Caco-2 (cell line): ENCODE data around the gene LACTB. TPM values are rescaled to one million over a fixed set of nuclear protein-coding genes. Genes with fewer than 3 reads are reported as not detected.

Experiments
- BruUV-seq: library from RNA; stranded (reverse); fragments of 400-500 nt; replicated peaks from 2 replicates; lab custom pipeline; 2021; lab: Mats Ljungman, UMichigan
- CTCF ChIA-PET: fragments of 300-600 bp; sonication (Branson Sonifier 250); formaldehyde crosslinking; loops from one replicate; lab custom pipeline; 2022; ENCODE audit warnings: antibody characterized with exemption; lab: Charles Lee
- POLR2A ChIA-PET: fragments of 300-600 bp; sonication (Branson Sonifier 250); formaldehyde crosslinking; loops from one replicate; lab custom pipeline; 2022; ENCODE audit warnings: antibody characterized with exemption; lab: Charles Lee
- DNase-seq, 2 experiments: peaks; one replicate each; pipeline versions ENCODE4 v3.0.0 to v3.0.0-alpha.2; 2020 to 2022
- H3K27me3 ChIP-seq: replicated peaks from 2 replicates; pipeline ENCODE4 v1.6.0; 2011; ENCODE audit warnings: low read length; ENCODE audit not compliant: control insufficient read depth, insufficient read depth
- H3K36me3 ChIP-seq: 2 replicates; pipeline ENCODE4 v1.5.1; 2011; ENCODE audit warnings: low read length; ENCODE audit not compliant: control insufficient read depth, insufficient read depth
- H3K4me1 ChIP-seq: fragments of 250-450 bp; sonication (Bioruptor Pico); 2 replicates; pipeline ENCODE4 v1.5.1; 2020; ENCODE audit warnings: mild to moderate bottlenecking
- H3K4me3 ChIP-seq: 2 replicates; pipeline ENCODE4 v1.5.1; 2011; ENCODE audit warnings: low read depth, mild to moderate bottlenecking, control low read depth, low read length
- H3K9me3 ChIP-seq: fragments of 250-450 bp; sonication (Bioruptor Pico); 2 replicates; pipeline ENCODE4 v1.5.1; 2020; ENCODE audit warnings: mild to moderate bottlenecking, moderate library complexity
- H3K27ac Mint-ChIP-seq: one replicate; pipeline ENCODE4 v1.8.0; 2022; ENCODE audit warnings: mixed read lengths; ENCODE audit not compliant: unreplicated experiment
- H3K27me3 Mint-ChIP-seq: one replicate; pipeline ENCODE4 v1.8.0; 2022; ENCODE audit warnings: mixed read lengths; ENCODE audit not compliant: insufficient read depth, unreplicated experiment
- H3K36me3 Mint-ChIP-seq: one replicate; pipeline ENCODE4 v1.8.0; 2022; ENCODE audit warnings: mild to moderate bottlenecking, mixed read lengths; ENCODE audit not compliant: insufficient read depth, unreplicated experiment
- H3K4me1 Mint-ChIP-seq: one replicate; pipeline ENCODE4 v1.8.0; 2022; ENCODE audit warnings: low read depth, mixed read lengths; ENCODE audit not compliant: unreplicated experiment
- H3K4me3 Mint-ChIP-seq: one replicate; pipeline ENCODE4 v1.8.0; 2022; ENCODE audit warnings: mild to moderate bottlenecking, moderate library complexity, mixed read lengths; ENCODE audit not compliant: unreplicated experiment
- H3K9me3 Mint-ChIP-seq: one replicate; pipeline ENCODE4 v1.8.0; 2022; ENCODE audit warnings: mixed read lengths; ENCODE audit not compliant: unreplicated experiment
- CTCF ChIP-seq, 2 experiments: fragments of 200-600 bp in 1 of 2; IDR thresholded peaks; 1 replicate in 1 of 2; 2 replicates in 1 of 2; pipeline versions ENCODE4 v1.5.1 to v1.8.0; 2011 to 2022; ENCODE audit warnings: antibody characterized with exemption in 1 of 2, control low read depth in 1 of 2, inconsistent platforms in 1 of 2, low read depth in 1 of 2, low read length in 1 of 2, mild to moderate bottlenecking in 1 of 2, moderate library complexity in 1 of 2; ENCODE audit not compliant: insufficient read depth in 1 of 2, severe bottlenecking in 1 of 2, unreplicated experiment in 1 of 2
- intact Hi-C: fragments of 100-400 bp; cut with micrococcal nuclease; formaldehyde crosslinking; loops from one replicate; pipeline ENCODE4 v1.10.0; 2022; ENCODE audit not compliant: unreplicated experiment
- total RNA-seq: library from RNA; stranded (reverse); gene quantifications from 2 replicates; pipeline ENCODE4 v1.2.3, GENCODE V29; 2022

The LACTB gene
- total RNA-seq, 1 experiment from 2014 or later, result 8.4 TPM

DNA sequence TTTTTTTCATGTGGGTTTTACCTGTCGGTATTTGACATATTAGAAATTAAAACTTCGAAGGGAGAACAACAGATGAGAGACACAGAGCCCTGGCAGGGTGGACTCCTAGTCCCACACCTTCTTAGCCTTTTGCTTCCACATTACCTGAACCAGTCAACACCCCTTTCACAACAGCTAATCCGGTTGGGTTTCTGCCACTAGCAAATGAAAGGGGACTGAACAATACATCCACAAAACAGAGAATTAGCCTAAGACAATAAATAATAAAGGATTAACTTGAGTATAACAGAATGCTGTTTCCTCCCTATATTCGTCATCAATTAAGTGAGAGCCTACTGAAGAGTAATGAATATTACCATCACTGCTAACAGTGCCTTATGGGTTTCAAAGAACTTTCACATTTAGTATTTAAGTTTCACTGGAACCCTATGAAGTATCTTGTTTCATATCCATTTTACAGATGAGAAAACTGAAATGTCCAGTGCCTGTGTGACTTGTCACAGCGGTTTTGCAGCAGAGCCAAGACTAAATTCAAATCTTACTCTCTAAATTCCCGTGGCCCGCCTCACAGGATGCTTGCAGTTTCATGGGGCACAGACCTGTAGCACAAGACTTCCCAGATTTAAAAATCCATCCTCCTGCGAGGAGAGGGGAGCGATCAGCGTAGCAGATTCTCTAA, 66.7 kb downstream of the LACTB start:
- no TSS peak for BruUV-seq
- H3K27ac Mint-ChIP-seq, result peak overlapping the region; percentile 5
- ChIA-PET CTCF (no interaction called here), POLR2A (no interaction called here)
- no peaks in the 10 kb centered on the region for H3K9me3 ChIP-seq
- intact Hi-C loops, result no loop called here
- peaks cover 24% of the 10 kb centered on the region for H3K4me1 Mint-ChIP-seq
- no peaks in the 10 kb centered on the region for H3K36me3 Mint-ChIP-seq
- 0 out of 2 replicates have a peak, but pooled peaks cover 7% of the 10 kb centered on the region for H3K4me1 ChIP-seq
- H3K27me3 ChIP-seq, result no peaks in the 10 kb centered on the region
- H3K9me3 Mint-ChIP-seq, result no peaks in the 10 kb centered on the region
- no peaks in the 10 kb centered on the region for H3K27me3 Mint-ChIP-seq
- H3K36me3 ChIP-seq, result no peaks in the 10 kb centered on the region
- H3K4me3 ChIP-seq, result peak overlapping the region; percentile 88
- DNase-seq, result no peak
- H3K4me3 Mint-ChIP-seq, result peak overlapping the region; percentile 77
- TF ChIP-seq CTCF (IDR thresholded peaks at IDR 0.05; ENCODE audit: insufficient read depth in 1 of 2, low read depth in 1 of 2, low read length in 1 of 2, severe bottlenecking in 1 of 2, unreplicated experiment in 1 of 2), result no peak

DNA sequence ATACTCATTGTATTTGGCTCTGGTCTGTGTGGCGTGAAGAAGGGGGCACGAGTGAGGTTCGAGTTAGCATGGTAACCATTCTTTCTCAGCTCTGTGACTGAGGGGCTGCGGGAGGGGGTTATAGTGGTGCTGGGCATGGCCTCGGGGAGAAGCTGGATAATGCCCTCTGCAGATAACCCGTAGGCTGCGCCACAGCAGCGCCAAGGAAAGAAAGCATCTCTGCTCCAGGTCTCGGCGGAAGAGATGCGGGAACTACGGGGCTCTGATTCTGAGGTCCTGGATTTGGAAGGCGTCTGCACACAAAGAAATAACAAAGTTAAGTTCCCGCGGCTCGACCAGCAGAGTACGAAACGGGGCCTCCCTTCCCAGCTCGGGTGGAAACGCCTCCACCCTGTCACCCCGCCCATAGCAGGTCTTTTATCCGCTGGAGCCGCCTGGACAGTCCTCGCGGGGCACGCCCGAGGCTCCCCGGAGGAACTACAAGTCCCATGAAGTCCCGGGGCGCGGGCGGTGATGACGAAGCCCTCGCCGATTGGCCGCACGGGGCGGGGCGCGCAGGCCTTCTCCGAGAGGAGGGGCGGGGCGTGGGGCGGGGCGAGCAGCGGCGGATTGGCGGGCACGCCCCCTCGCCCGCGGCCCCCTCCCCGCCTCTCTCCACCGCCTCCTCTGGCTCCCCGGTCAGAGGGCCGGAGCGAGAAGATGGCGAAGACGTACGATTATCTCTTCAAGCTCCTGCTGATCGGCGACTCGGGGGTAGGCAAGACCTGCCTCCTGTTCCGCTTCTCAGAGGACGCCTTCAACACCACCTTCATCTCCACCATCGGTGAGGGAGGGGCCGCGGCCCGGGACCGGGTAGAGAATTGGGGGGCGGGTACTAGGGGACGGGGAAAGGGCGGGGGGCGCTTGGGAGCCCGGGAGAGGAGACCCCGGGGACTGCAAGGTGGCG, 67.5 kb downstream of the LACTB start, which contains the start of gene RAB8B:
RAB8B (plus strand) TSS at position 681 of the 946 bp plus-strand sequence; CDS start at position 700, 19 bp downstream.
- H3K9me3 Mint-ChIP-seq, result no peaks in the 10 kb centered on the region
- peak within 1 kb of the TSS; percentile 77 for H3K4me3 Mint-ChIP-seq
- peaks cover 24% of the 10 kb centered on the region for H3K4me1 Mint-ChIP-seq
- CTCF ChIA-PET, result interaction anchor here (0.5 kb wide), 1 partner anchor 548 kb away, joined by 3 read pairs; no protein-coding TSS in a partner anchor
- H3K27me3 ChIP-seq, result no peaks in the 10 kb centered on the region
- intact Hi-C loops, result loop anchor here (1.0 kb wide), 1 partner anchor 88 kb away; the partner anchor contains the start of gene APH1B
- H3K36me3 ChIP-seq, result no peaks in the 10 kb centered on the region
- BruUV-seq, result no TSS peak
- no peaks in the 10 kb centered on the region for H3K36me3 Mint-ChIP-seq
- H3K4me3 ChIP-seq, result peak within 1 kb of the TSS; percentile 88
- peak within 1 kb of the TSS; percentile 5 for H3K27ac Mint-ChIP-seq
- no peaks in the 10 kb centered on the region for H3K27me3 Mint-ChIP-seq
- H3K9me3 ChIP-seq, result no peaks in the 10 kb centered on the region
- 0 out of 2 replicates have a peak, but pooled peaks cover 7% of the 10 kb centered on the region for H3K4me1 ChIP-seq
- TF ChIP-seq CTCF (IDR thresholded peaks at IDR 0.05; ENCODE audit: insufficient read depth in 1 of 2, low read depth in 1 of 2, low read length in 1 of 2, severe bottlenecking in 1 of 2, unreplicated experiment in 1 of 2), result no peak
- peak; percentile 96 to 97 for DNase-seq
- POLR2A ChIA-PET, result interaction anchor here (0.5 kb wide), 1 partner anchor 89 kb away, joined by 3 read pairs; no protein-coding TSS in a partner anchor
